GM18907 (cell line): ENCODE measurements around the gene ASL.
"Not testable (repeated sequence)": the region's sequence is repeated elsewhere in the genome, so short reads cannot be mapped to it uniquely, and the experiment has no call there.

Experiments
- ATAC-seq: cut with Tn5 transposase; IDR thresholded peaks from one replicate; pipeline ENCODE4 v1.9.1; 2021; ENCODE audit warnings: mild to moderate bottlenecking, moderate library complexity; ENCODE audit not compliant: unreplicated experiment

The ASL gene

DNA sequence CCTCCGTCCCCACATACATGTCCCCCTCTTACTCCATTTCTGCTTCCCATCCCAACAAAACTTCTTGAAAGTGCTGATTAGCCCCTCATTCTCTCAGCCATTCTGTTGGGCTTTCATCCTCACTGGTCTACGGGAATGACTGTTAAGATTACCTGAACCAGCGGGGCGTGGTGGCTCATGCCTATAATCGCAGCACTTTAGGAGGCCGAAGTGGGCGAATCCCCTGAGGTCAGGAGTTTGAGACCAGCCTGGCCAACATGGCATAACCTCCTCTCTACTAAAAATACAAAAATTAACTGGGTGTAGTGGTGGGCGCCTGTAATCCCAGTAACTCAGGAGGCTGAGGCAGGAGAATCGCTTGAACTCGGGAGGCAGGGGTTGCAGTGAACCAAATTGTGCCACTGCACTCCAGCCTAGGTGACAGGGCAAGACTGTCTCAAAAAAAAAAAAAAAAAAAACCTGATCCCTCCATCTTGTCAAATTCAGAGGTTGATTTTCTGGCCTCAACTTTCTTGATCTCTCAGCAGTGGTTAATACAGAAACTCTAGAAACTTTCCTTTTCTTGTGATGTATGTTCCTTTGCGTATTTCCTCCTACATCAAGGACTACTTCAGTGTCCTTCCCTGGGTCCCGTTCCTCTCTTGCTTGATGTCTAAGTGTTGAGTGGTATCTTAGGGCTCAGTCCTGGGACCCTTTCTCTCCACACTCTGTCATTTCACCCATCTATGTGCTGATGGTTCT lies 41.2 kb downstream of the ASL start:
- not testable (repeated sequence) for ATAC-seq

- no peak for ATAC-seq
Measured at GRCh38 chr7:66118603-66119002, 43.0 kb downstream of the ASL start.

DNA sequence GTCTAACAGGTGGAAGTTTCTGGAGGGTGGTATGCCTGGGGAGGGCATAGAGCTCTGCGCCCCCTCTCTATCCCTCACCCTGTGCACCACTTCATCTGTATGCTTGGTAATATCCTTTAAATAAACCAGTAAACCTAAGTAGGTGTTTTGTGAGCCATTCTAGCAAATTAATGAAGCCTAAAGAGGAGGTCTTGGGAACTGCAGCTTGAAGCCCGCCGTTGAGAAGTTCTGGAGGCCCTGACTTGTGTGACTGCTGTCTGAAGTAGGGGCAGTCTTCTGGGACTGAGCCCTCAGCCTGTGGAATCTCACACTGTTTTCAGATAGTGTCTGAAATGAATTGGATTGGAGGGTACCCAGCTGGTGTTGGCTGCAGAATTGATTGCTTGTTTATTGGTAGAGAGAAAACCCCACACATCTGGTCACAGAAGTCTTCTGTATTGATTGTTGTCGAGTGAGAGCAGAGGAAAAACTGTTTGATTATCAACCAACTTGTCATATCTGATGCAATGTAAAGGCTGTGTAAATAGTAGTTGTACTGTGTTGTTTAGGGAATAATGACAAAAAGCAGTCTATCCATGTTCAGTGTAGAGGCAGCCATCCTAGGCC lies 43.7 kb downstream of the ASL start:
- ATAC-seq, result no peak

- no peak for ATAC-seq
Measured at GRCh38 chr7:66123175-66123528, 47.5 kb downstream of the ASL start.

DNA sequence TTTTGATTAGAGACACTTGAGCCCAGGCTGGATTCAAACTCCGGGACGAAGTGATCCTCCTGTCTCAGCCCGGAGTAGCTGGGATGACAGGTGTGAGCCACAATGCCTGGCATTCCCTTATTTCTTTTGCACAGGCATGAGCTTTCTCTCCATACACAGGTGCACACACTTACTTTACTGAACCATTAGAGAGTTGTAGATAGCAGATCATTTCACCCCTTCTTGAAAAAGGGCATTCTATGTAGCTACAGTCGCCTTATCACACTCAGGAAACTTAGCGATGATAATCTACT lies 48.9 kb downstream of the ASL start:
- ATAC-seq, result not testable (repeated sequence)

DNA sequence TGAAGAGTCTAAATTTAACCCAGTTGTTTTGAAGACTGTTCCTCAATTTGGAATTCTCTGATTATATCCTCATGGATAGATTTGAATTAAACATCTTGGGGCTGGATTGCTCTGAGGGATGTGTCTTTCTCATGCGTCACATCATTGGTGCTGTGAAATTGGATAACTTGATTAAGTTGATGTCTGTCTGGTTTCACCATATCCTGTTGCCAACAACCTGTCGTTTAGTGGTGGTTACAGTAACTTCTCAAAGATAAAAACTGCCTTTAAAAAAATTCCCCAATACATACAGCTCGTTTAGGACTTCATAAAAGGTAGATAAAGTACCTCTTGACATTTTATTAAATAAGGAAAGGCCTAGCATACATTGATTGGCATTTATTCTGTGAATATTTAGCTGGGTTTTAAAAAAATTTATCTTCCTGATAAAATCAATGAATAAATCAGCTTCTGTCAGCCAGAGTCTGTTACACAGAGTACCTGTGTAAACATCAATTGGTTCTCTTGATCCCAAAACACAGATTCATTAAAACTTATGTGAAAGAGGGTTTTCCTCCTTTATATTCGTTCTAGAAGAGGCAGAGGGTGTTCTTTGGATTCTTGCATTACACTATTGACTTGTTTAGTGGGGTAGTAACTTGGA lies 49.6 kb downstream of the ASL start:
- no peak for ATAC-seq

DNA sequence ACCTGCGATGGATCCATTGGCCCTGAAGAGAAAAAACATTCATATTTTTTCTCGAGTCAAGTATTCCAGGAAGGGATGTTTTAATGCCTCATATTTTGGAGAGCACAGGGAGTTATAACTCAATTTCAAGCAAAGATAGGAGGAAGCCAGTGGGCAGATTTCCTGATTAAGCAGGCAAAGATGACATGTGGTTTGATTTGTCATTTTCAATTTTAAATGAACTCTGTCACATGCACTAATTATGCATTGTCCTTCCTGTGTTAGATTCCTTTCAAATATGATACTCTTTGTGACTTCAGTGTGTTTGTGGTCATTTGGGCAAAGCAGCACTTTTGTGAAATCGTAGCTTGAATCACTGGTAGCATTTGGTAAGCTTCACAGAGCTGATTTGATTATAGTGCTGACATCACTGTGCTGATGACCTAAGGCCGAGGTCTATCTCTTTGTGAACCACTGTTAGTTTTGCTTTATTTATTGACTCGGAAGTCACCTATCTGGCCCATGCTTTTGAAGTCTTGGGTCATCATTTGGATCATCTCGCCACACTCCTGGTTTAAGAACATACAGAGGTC lies 50.2 kb downstream of the ASL start:
- not testable (repeated sequence) for ATAC-seq

GRCh38 chr7:66127172-66127571 lies 51.6 kb downstream of the ASL start:
- not testable (repeated sequence) for ATAC-seq

GRCh38 chr7:66138994-66139752 lies 63.6 kb downstream of the ASL start:
- ATAC-seq, result no peak

DNA sequence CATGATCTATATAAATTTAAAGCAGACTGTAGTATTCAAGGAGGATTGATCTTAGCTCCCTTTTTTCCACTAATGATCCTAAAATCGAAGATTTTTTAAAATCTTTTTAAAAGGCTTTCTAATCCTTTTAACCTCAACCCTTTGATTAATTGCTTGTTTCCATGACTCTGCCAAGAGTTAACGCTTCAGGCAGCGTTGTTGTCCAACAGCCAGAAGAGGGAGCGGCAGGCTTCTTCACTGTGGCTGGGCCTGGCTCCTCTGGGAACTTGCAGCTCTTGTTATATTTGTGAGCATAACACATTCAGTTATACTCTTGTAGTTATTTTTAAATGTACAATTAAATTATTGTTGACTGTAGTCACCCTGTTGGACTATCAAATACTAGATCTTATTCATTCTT lies 65.3 kb downstream of the ASL start:
- no peak for ATAC-seq

GRCh38 chr7:66142334-66142733 lies 66.7 kb downstream of the ASL start:
- no peak for ATAC-seq

DNA sequence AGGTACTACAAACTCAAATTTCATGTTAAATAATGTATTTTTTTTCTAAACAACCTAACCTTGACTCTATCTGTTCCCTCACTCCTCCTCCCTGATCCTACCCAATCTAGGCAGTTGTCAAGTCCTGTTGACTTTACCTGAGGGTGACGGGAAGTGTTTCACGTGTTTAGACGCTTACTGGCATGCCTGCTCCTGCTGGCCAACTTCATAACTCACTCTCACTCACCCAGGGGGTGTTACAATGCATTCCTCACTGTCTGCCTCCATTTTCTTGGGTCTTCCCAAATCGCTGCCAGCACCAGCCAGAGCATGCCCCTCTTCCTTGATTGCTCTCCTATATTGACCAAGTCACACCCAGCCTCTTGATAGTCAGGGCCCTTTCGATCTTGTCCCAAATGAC lies 67.4 kb downstream of the ASL start:
- no peak for ATAC-seq
